Prostate gland (tissue), 2 donors: Measurements from ENCODE around the gene HIGD1B.

ENCODE experiments used
- CTCF ChIP-seq, 4 experiments: fragments of 200-600 bp in 2 of 4; fragments of 450-650 bp in 2 of 4; sonication (generic) in 2 of 4; IDR thresholded peaks; 1 replicate in 3 of 4; 2 replicates in 1 of 4; pipeline ENCODE4 v1.5.1; 2016 to 2019; ENCODE audit warnings: antibody characterized with exemption in 4 of 4, mild to moderate bottlenecking in 2 of 4, moderate library complexity in 2 of 4
- POLR2A ChIP-seq: fragments of 450-650 bp; IDR thresholded peaks from one replicate; pipeline ENCODE4 v1.6.1; 2016; ENCODE audit warnings: antibody characterized with exemption, mild to moderate bottlenecking
- POLR2AphosphoS5 ChIP-seq: sonication (generic); formaldehyde crosslinking; IDR thresholded peaks from one replicate; pipeline ENCODE4 v1.6.1; 2017; ENCODE audit warnings: antibody characterized with exemption

GRCh38 chr17:44820631-44821212 lies 27.0 kb upstream of the HIGD1B start:
- TF ChIP-seq CTCF (IDR thresholded peaks at IDR 0.05), result no peak
- TF ChIP-seq POLR2AphosphoS5, result no peak
- TF ChIP-seq POLR2A, result no peak
